AG09309 (cell line): ENCODE measurements around the gene ANKS1A.

Experiments used
- DNase-seq: peaks from one replicate; pipeline ENCODE4 v3.0.0-alpha.2; 2010; ENCODE audit warnings: low read depth
- H3K4me3 ChIP-seq: 2 replicates; pipeline ENCODE4 v1.5.1; 2011; ENCODE audit warnings: mild to moderate bottlenecking, low read depth, low read length, moderate library complexity; ENCODE audit not compliant: control insufficient read depth
- CTCF ChIP-seq: IDR thresholded peaks from 2 replicates; pipeline ENCODE4 v1.5.1; 2011; ENCODE audit warnings: mild to moderate bottlenecking, low read depth, low read length, inconsistent platforms; ENCODE audit not compliant: insufficient read depth, control insufficient read depth; ENCODE audit errors: missing control alignments

Gene ANKS1A

DNA sequence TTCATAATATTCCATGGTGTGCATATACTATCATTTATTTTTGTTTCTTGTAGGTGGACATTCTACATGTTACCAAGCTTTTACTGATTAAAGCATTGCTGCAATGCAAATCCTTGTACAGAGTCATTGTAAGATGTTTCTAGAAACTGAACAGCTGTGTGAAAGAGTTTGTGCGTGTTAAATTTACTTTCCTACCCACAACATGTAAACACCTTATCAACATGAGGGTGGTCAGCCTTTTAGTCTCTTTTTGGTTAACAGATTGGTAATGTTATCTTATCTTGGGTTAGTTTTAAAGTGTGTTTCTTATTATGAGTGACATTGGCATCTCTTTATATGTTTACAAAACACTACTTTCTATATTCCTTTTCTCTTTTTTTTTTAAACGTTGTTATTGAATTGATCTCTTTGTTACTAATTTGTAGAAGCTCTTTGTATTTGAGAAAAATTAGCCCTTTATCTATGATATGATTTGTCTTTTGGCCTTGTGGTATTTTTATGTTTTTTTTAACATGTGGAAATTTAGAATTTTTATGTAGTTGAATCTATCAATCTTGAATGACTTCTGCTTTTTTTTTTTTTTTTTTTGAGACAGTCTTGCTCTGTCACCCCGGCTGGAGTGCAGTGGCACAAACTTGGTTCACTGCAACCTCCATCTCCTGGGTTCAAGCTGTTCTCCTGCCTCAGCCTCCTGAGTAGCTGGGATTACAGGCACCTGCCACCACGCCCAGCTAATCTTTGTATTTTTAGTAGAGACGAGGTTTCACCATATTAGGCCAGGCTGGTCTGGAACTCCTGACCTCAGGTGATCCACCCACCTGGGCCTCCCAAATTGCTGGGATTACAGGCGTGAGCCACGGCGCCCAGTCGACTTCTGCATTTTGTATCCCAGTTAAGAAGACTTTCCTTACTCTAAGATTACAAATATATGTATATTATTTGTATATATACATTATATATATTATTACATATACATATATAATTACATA is 140.0 kb downstream of the ANKS1A start:
- no peak for DNase-seq
- TF ChIP-seq CTCF, result no peak
- no peak overlapping the region for H3K4me3 ChIP-seq

DNA sequence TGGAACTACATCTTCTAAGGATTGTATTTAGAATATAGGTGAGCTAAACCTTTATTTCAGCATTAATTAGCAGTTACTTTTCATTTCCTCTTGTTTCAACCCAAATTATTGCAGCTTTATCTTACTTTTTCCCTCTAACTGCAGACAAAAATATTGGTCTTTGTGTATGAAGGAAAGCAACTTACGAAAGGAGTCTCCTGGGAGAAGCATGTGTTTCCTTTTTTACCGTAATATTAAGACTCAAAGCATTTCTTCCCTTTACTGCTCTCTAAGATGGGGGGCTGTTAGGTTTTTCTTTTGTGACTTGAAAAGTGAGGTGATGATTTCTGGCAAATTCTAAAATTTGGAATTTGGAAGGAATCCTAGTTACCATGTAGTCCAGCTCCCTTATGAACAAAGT is 141.0 kb downstream of the ANKS1A start:
- no peak for TF ChIP-seq CTCF
- H3K4me3 ChIP-seq, result no peak overlapping the region
- DNase-seq, result no peak

DNA sequence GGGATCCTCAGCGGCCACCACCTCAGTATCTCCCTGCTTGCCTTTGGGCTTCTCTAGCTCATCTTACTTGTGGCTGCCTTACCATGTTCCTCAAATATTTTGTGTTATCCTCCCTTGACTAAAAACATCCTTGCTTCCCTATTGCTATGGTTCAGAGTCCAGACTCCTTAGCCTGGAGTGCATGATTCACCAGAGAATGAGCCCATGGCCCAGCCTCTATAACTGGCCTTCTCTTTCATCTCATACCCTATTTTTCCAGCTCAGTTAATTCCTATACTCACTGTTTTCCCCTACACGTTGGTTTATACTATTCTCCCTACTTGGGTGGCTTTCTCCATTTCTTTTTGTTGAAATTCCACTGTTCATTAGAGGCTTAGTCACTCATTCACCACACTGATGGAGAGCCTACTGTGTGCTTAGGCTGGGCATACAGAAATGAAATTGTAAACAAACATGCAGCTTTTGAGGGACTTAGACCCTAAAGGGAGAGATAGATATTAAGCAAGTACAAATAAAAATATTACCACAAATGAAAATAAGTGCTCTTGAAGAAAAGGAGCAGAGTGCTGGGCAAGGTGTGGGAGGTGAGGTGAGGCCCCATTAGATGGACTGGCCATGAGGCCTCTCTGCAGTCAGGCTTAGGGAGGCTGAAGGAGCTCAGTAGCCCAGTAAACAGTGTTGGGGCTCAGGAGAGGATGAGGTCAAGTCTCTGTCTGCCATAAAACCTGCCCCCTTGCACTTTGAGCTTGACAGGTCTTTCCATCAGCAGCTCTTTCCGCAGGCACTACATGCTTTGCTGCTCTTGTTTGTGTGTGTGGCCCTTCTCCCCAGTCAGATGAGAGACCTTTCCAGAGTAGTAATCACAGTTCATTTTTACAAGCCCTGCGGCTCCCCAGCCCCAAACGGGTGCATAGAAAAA is 142.8 kb downstream of the ANKS1A start:
- DNase-seq, result no peak
- H3K4me3 ChIP-seq, result no peak overlapping the region
- no peak for TF ChIP-seq CTCF

GRCh38 chr6:35033683-35034082 is 144.6 kb downstream of the ANKS1A start:
- TF ChIP-seq CTCF, result no peak
- no peak for DNase-seq
- H3K4me3 ChIP-seq, result no peak overlapping the region

DNA sequence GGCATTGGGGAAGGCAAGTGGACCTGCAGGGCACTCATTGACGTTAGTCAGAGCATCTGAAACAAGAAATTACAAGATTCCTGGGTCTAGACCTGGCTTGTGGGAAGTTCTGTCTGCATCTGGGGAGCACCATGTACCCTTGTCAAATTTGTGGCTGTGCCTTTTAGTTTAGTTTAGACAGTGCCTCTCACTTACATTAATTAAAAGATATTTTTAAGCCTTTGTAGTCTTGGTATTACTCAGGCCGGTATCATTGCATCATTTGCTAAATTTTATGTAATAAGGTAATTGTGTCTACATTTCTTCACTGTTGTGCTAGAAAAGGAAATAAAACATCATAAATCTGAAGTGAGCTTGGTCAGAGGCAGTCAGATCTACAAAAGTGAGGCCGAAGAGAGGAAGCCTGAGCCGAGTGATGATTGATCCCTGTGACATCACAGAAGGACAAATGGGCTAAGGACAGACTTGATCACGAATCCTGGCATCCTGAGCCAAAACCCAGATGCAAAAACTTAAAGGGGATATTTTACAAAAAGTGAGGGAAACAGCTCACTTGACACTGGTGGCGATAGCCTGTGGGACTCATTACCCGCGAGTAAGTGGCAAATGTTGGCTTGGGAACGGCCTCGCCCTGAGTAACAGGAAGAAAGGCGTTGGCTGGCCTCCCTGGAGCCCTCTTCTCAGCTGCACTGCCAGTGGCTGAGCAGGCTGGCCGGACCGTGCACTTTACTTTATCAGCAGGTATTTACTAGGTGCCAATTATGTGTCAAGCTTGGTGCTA is 145.5 kb downstream of the ANKS1A start:
- DNase-seq, result no peak
- no peak overlapping the region for H3K4me3 ChIP-seq

More for the DNA sequence above, 145.5 kb downstream of the ANKS1A start:
- no peak for TF ChIP-seq CTCF
